HepG2 (cell line): ENCODE measurements around the gene TBC1D10B. TPM values are rescaled to one million over a fixed set of nuclear protein-coding genes. Genes with fewer than 3 reads are reported as not detected.
A peak's percentile ranks its signal among the peaks of the same experiment; 100 is the strongest.
"Not testable (repeated sequence)": the region's sequence is repeated elsewhere in the genome, so short reads cannot be mapped to it uniquely, and the experiment has no call there.

Experiments
- ATAC-seq: fragments of 200-7000 bp; cut with Tn5 transposase; 3 replicates; pipeline ENCODE4 v1.9.1; 2020; ENCODE audit warnings: mild to moderate bottlenecking, moderate library complexity
- BruUV-seq: library from RNA; stranded (reverse); fragments of 400-500 nt; replicated peaks from 2 replicates; lab custom pipeline; 2021; lab: Mats Ljungman, UMichigan
- CTCF ChIA-PET: fragments of 300-600 bp; formaldehyde crosslinking; extraction: SDS; loops from one replicate; lab custom pipeline; 2021; ENCODE audit warnings: low total read pairs, inconsistent platforms, low intra/inter-chr PET ratio; lab: Yijun Ruan, JAX
- POLR2A ChIA-PET: fragments of 350-600 bp; sonication (Branson Sonifier 250); formaldehyde crosslinking; loops from one replicate; lab custom pipeline; 2020; ENCODE audit warnings: antibody characterized with exemption, inconsistent platforms; lab: Yijun Ruan, JAX
- DNase-seq: peaks from one replicate; pipeline ENCODE4 v3.0.0-alpha.2; 2015; ENCODE audit warnings: low spot score
- FAIRE-seq: peaks from 3 replicates; lab custom pipeline; 2011; peaks lifted over from hg19 to GRCh38; lab: Jason Lieb, UNC
- H2AFZ ChIP-seq: one replicate; pipeline ENCODE4 v1.6.1; 2011; ENCODE audit warnings: low read length, inconsistent platforms
- H3K27ac ChIP-seq: fragments of 300-600 bp; 3 replicates; pipeline ENCODE4 v1.8.0; 2011; ENCODE audit warnings: mixed run types, mild to moderate bottlenecking, mixed read lengths, low read length, inconsistent platforms; ENCODE audit not compliant: insufficient read depth; ENCODE audit errors: extremely low read length
- H3K27me3 ChIP-seq, 2 experiments: fragments of 200-600 bp in 1 of 2; 2 replicates in 1 of 2; 3 replicates in 1 of 2; pipeline versions ENCODE4 v1.6.0 to v1.8.0; 2011; ENCODE audit warnings: low read length in 2 of 2, mild to moderate bottlenecking in 2 of 2, moderate library complexity in 2 of 2, inconsistent platforms in 1 of 2; ENCODE audit not compliant: insufficient read depth in 2 of 2, control insufficient read depth in 1 of 2
- H3K36me3 ChIP-seq, 2 experiments: fragments of 200-600 bp in 1 of 2; replicated peaks in 1 of 2; 2 replicates in 1 of 2; 3 replicates in 1 of 2; pipeline versions ENCODE4 v1.5.1 to v1.8.0; 2011; ENCODE audit warnings: low read length in 2 of 2, inconsistent platforms in 1 of 2; ENCODE audit not compliant: insufficient read depth in 2 of 2, control insufficient read depth in 1 of 2
- H3K4me1 ChIP-seq: 2 replicates; pipeline ENCODE4 v1.5.1; 2012; ENCODE audit warnings: low read length, inconsistent platforms; ENCODE audit not compliant: insufficient read depth
- H3K4me2 ChIP-seq: 2 replicates; pipeline ENCODE4 v1.6.0; 2011; ENCODE audit warnings: low read depth, low read length, inconsistent platforms
- H3K4me3 ChIP-seq, 3 experiments: fragments of 200-600 bp in 1 of 3; sonication (generic), shearing (Covaris generic) in 1 of 3; replicated peaks in 1 of 3; 2 replicates each; pipeline ENCODE4 v1.5.1; 2011 to 2016; ENCODE audit warnings: low read length in 3 of 3, inconsistent platforms in 2 of 3, low read depth in 2 of 3, mild to moderate bottlenecking in 2 of 3, control low read depth in 1 of 3, mixed read lengths in 1 of 3; ENCODE audit not compliant: insufficient read depth in 1 of 3
- H3K79me2 ChIP-seq: one replicate; pipeline ENCODE4 v1.6.1; 2011; ENCODE audit warnings: low read length, inconsistent platforms; ENCODE audit not compliant: insufficient read depth
- H3K9ac ChIP-seq: 2 replicates; pipeline ENCODE4 v1.6.0; 2011; ENCODE audit warnings: mild to moderate bottlenecking, low read depth, low read length, inconsistent platforms; ENCODE audit not compliant: insufficient read depth
- H3K9me3 ChIP-seq: 2 replicates; pipeline ENCODE4 v1.5.1; 2012; ENCODE audit warnings: mild to moderate bottlenecking, low read length
- H4K20me1 ChIP-seq: 2 replicates; pipeline ENCODE4 v1.6.0; 2011; ENCODE audit warnings: inconsistent platforms, mild to moderate bottlenecking, low read length, moderate library complexity; ENCODE audit not compliant: insufficient read depth
- AGO1 ChIP-seq: fragments of 200-400 bp; formaldehyde crosslinking; IDR thresholded peaks from 2 replicates; pipeline ENCODE4 v1.6.1; 2017; ENCODE audit warnings: mild to moderate bottlenecking, low read depth, low read length, moderate library complexity; ENCODE audit not compliant: poor library complexity, severe bottlenecking
- BORCS8-MEF2B ChIP-seq: sonication (generic); formaldehyde crosslinking; IDR thresholded peaks from 2 replicates; pipeline ENCODE4 v1.8.0; 2022; ENCODE audit warnings: mild to moderate bottlenecking, missing genetic modification reagents
- FOXO1 ChIP-seq: sonication (generic); formaldehyde crosslinking; IDR thresholded peaks from 2 replicates; pipeline ENCODE4 v1.4.0; 2020; ENCODE audit warnings: missing genetic modification reagents
- HNRNPLL ChIP-seq: fragments of 200-400 bp; formaldehyde crosslinking; IDR thresholded peaks from 2 replicates; pipeline ENCODE4 v1.6.1; 2017; ENCODE audit warnings: mild to moderate bottlenecking, low read depth, low read length; ENCODE audit not compliant: poor library complexity, severe bottlenecking
- HOXA9 ChIP-seq: sonication (generic); formaldehyde crosslinking; IDR thresholded peaks from 2 replicates; pipeline ENCODE4 v1.8.1; 2022; ENCODE audit warnings: missing genetic modification reagents, mild to moderate bottlenecking, moderate library complexity, borderline replicate concordance
- MED13 ChIP-seq: sonication (generic); formaldehyde crosslinking; IDR thresholded peaks from 2 replicates; pipeline ENCODE4 v1.5.0; 2020; ENCODE audit warnings: missing genetic modification reagents
- MXD4 ChIP-seq: IDR thresholded peaks from 2 replicates; pipeline ENCODE4 v1.6.1; 2016; ENCODE audit warnings: mild to moderate bottlenecking, missing biosample characterization, missing genetic modification reagents
- TFDP2 ChIP-seq: sonication (generic); formaldehyde crosslinking; IDR thresholded peaks from 2 replicates; pipeline ENCODE4 v1.4.0; 2020; ENCODE audit warnings: missing genetic modification reagents
- TIGD3 ChIP-seq: sonication (generic); formaldehyde crosslinking; IDR thresholded peaks from 2 replicates; pipeline ENCODE4 v1.5.1; 2020; ENCODE audit warnings: mild to moderate bottlenecking, missing genetic modification reagents, borderline replicate concordance
- ZNF713 ChIP-seq: sonication (generic); formaldehyde crosslinking; IDR thresholded peaks from 2 replicates; pipeline ENCODE4 v1.4.0; 2020; ENCODE audit warnings: mild to moderate bottlenecking, missing genetic modification reagents
- ZNF749 ChIP-seq: sonication (generic); formaldehyde crosslinking; IDR thresholded peaks from 2 replicates; pipeline ENCODE4 v1.8.0; 2022; ENCODE audit warnings: mild to moderate bottlenecking, missing genetic modification reagents, moderate library complexity, borderline replicate concordance
- ZSCAN12 ChIP-seq: sonication (generic); formaldehyde crosslinking; IDR thresholded peaks from 2 replicates; pipeline ENCODE4 v1.9.0; 2021; ENCODE audit warnings: mild to moderate bottlenecking, missing genetic modification reagents
- WGBS: methylation state at CpG from one replicate; pipeline ENCODE4 v1.1.6; 2017; ENCODE audit warnings: low lambda C conversion rate; 5-methylcytosine and 5-hydroxymethylcytosine counted together
- in situ Hi-C: cut with HindIII; loops from 2 replicates; pipeline ENCODE4 v1.10.0; 2017; ENCODE audit warnings: low pct_unique_long_range_greater_than_20kb; ENCODE audit not compliant: extremely low pct_ligation_motif_present
- intact Hi-C: fragments of 100-400 bp; cut with micrococcal nuclease; formaldehyde crosslinking; loops from one replicate; pipeline ENCODE4 v1.10.0; 2022; ENCODE audit not compliant: unreplicated experiment
- polyA plus RNA-seq, 8 experiments: library from polyadenylated mRNA; depleted of rRNA in 3 of 8; stranded (reverse) in 7 of 8; unstranded in 1 of 8; fragments of >200 nt; fragmentation: Illumina TruSeq in 4 of 8; extraction: Trizol in 4 of 8; gene quantifications; 2 replicates each; pipeline versions ENCODE4 v1.2.1 to v1.2.3, GENCODE V29; 2011 to 2016; ENCODE audit warnings: low read depth in 4 of 8, missing spikeins in 1 of 8, mixed read lengths in 1 of 8; ENCODE audit not compliant: insufficient read depth in 1 of 8
- total RNA-seq, 5 experiments: library from RNA; depleted of rRNA; stranded (reverse); fragments of >200 nt; fragmentation: Illumina TruSeq; extraction: Trizol; gene quantifications; 2 replicates each; pipeline ENCODE4 v1.2.3, GENCODE V29; 2016; ENCODE audit warnings: low read depth in 1 of 5
- TF ChIP-seq, protein P1 (sequence below): sonication (generic); formaldehyde crosslinking; IDR thresholded peaks from 2 replicates; pipeline ENCODE4 v1.4.0; 2020; ENCODE audit warnings: missing genetic modification reagents
- TF ChIP-seq, protein P2 (sequence below): sonication (generic); formaldehyde crosslinking; IDR thresholded peaks from 2 replicates; pipeline ENCODE4 v1.4.0; 2020; ENCODE audit warnings: mild to moderate bottlenecking, missing genetic modification reagents

The TBC1D10B gene
- total and polyA plus RNA-seq, 2 of the 13 experiments (the other 11 are each of a cell fraction or from before 2014, with no cell fraction given): 15.7 to 24.8 TPM

DNA sequence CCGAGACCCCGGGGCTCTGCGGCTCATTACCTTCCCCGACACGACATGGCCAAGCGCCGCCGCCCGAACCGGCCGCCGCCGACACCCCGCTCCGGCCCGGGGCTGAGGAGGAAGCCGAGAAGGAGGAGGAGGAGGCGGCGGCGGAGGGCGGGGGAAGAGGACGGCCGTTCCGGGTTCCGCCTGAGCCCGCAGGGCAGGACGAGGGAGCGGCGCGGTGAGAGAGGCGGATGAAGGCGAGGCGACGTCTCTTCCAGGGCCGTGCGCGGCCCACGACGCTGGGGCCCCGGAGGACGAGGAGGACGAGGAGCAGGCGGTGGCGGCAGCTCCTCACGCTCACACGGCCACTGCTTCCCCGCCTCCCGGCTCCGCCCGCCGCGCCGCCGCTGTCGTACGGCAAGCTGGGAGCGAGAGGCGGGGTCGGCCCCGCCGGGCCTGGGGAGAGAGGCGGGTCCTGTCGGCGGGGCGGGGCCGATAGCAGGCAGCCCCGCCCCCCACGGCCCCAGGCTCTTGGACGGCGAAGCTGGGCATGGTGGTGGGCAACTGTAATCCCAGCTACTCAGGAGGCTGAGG, 35.2 kb downstream of the TBC1D10B start:
- in situ Hi-C loops (loop anchor here (25.0 kb wide), 1 partner anchor 748 kb away; no protein-coding TSS in a partner anchor), intact Hi-C loops (loop anchor here (2.0 kb wide), 1 partner anchor 20 kb away; the partner anchor contains the start of gene CD2BP2)
- not testable (repeated sequence) for BruUV-seq, FAIRE-seq, H4K20me1 ChIP-seq, H3K27me3 ChIP-seq, H2AFZ ChIP-seq, H3K36me3 ChIP-seq, H3K9me3 ChIP-seq
- under 1% methylated on average over 29 of the region's 70 CpGs for WGBS
- DNase-seq (peak; percentile 75), ATAC-seq (peak; percentile 72)
- Histone ChIP-seq H3K27ac (peak overlapping the region; percentile 99), H3K4me3 (peak overlapping the region; percentile 94 to 99 (median 95)), H3K4me1 (peaks cover 44% of the 10 kb centered on the region), H3K79me2 (peaks cover 55% of the 10 kb centered on the region), H3K4me2 (peak overlapping the region; percentile 100), H3K9ac (peak overlapping the region; percentile 94)
- POLR2A ChIA-PET: interaction anchor here (0.6 to 3.2 kb wide), 19 partner anchors 9 to 590 kb away, joined by 3 to 33 read pairs (median 6); partner anchors contain the start of genes ALDOA, CD2BP2, DCTPP1 and TBC1D10B
- CTCF ChIA-PET: interaction anchor here (1.2 kb wide), 1 partner anchor 17 kb away, joined by 3 read pairs; no protein-coding TSS in a partner anchor
- TF ChIP-seq ZNF749 (CRISPR knock-in tag) (peak; percentile 78; the same call in 1 of the 2 replicates), AGO1 (peak; percentile 43), MED13 (CRISPR knock-in tag) (peak; percentile 24; the same call in 1 of the 2 replicates), HNRNPLL (peak; percentile 84), TFDP2 (CRISPR knock-in tag) (0 out of 2 replicates have a peak, but pooled peaks have one; percentile 21), BORCS8-MEF2B (CRISPR knock-in tag) (0 out of 2 replicates have a peak, but pooled peaks have one; percentile 17), MXD4 (CRISPR knock-in tag) (0 out of 2 replicates have a peak, but pooled peaks have one; percentile 62), TIGD3 (CRISPR knock-in tag) (0 out of 2 replicates have a peak, but pooled peaks have one; percentile 2), FOXO1 (CRISPR knock-in tag) (0 out of 2 replicates have a peak, but pooled peaks have one; percentile 11), ZNF713 (CRISPR knock-in tag) (0 out of 2 replicates have a peak, but pooled peaks have one; percentile 62), HOXA9 (CRISPR knock-in tag) (peak; percentile 69; the same call in 1 of the 2 replicates), ZSCAN12 (0 out of 2 replicates have a peak, but pooled peaks have one; percentile 30)
- TF ChIP-seq, protein P1, sequence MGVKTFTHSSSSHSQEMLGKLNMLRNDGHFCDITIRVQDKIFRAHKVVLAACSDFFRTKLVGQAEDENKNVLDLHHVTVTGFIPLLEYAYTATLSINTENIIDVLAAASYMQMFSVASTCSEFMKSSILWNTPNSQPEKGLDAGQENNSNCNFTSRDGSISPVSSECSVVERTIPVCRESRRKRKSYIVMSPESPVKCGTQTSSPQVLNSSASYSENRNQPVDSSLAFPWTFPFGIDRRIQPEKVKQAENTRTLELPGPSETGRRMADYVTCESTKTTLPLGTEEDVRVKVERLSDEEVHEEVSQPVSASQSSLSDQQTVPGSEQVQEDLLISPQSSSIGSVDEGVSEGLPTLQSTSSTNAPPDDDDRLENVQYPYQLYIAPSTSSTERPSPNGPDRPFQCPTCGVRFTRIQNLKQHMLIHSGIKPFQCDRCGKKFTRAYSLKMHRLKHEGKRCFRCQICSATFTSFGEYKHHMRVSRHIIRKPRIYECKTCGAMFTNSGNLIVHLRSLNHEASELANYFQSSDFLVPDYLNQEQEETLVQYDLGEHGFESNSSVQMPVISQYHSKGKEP (CRISPR knock-in tag): 0 out of 2 replicates have a peak, but pooled peaks have one; percentile 52
- TF ChIP-seq, protein P2, sequence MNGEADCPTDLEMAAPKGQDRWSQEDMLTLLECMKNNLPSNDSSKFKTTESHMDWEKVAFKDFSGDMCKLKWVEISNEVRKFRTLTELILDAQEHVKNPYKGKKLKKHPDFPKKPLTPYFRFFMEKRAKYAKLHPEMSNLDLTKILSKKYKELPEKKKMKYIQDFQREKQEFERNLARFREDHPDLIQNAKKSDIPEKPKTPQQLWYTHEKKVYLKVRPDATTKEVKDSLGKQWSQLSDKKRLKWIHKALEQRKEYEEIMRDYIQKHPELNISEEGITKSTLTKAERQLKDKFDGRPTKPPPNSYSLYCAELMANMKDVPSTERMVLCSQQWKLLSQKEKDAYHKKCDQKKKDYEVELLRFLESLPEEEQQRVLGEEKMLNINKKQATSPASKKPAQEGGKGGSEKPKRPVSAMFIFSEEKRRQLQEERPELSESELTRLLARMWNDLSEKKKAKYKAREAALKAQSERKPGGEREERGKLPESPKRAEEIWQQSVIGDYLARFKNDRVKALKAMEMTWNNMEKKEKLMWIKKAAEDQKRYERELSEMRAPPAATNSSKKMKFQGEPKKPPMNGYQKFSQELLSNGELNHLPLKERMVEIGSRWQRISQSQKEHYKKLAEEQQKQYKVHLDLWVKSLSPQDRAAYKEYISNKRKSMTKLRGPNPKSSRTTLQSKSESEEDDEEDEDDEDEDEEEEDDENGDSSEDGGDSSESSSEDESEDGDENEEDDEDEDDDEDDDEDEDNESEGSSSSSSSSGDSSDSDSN (CRISPR knock-in tag): peak; percentile 85; the same call in 1 of the 2 replicates
